HepG2 (cell line): ENCODE results near the gene HCRTR1. TPM values are rescaled to one million over a fixed set of nuclear protein-coding genes. Genes with fewer than 3 reads are reported as not detected.
A peak's percentile ranks its signal among the peaks of the same experiment; 100 is the strongest.

Source experiments
- DR1 ChIP-seq: sonication (generic); formaldehyde crosslinking; IDR thresholded peaks from 2 replicates; pipeline ENCODE4 v1.8.0; 2021; ENCODE audit warnings: mild to moderate bottlenecking, missing genetic modification reagents, inconsistent platforms
- E2F2 ChIP-seq: sonication (generic); formaldehyde crosslinking; IDR thresholded peaks from 2 replicates; pipeline ENCODE4 v1.4.0; 2020; ENCODE audit warnings: missing genetic modification reagents, borderline replicate concordance
- EZH2 ChIP-seq: conservative IDR thresholded peaks from 2 replicates; pipeline ENCODE4 v1.6.1; 2012; ENCODE audit warnings: mild to moderate bottlenecking, low read depth, low read length, moderate library complexity
- HMG20B ChIP-seq: conservative IDR thresholded peaks from 2 replicates; pipeline ENCODE4 v1.6.1; 2016; ENCODE audit warnings: missing genetic modification reagents, missing compliant biosample characterization
- KDM6A ChIP-seq: IDR thresholded peaks from 2 replicates; pipeline ENCODE4 v1.6.1; 2016; ENCODE audit warnings: low read depth
- MXI1 ChIP-seq: IDR thresholded peaks from 3 replicates; pipeline ENCODE4 v1.6.1; 2012; ENCODE audit warnings: low read depth, low read length, inconsistent platforms, borderline replicate concordance
- NCOR1 ChIP-seq: fragments of 200-600 bp; sonication (generic); IDR thresholded peaks from 2 replicates; pipeline ENCODE4 v1.7.0; 2017; ENCODE audit warnings: antibody characterized with exemption, low read length, borderline replicate concordance
- NR2C2 ChIP-seq: sonication (generic); formaldehyde crosslinking; IDR thresholded peaks from 2 replicates; pipeline ENCODE4 v1.4.0; 2020; ENCODE audit warnings: missing genetic modification reagents, mild to moderate bottlenecking, moderate library complexity, borderline replicate concordance
- PHF20 ChIP-seq: sonication (generic); formaldehyde crosslinking; IDR thresholded peaks from 2 replicates; pipeline ENCODE4 v1.5.0; 2020; ENCODE audit warnings: mild to moderate bottlenecking, missing genetic modification reagents
- PRMT3 ChIP-seq: sonication (generic); formaldehyde crosslinking; IDR thresholded peaks from 2 replicates; pipeline ENCODE4 v1.8.1; 2022; ENCODE audit warnings: low read depth, mild to moderate bottlenecking, moderate library complexity, missing genetic modification reagents, borderline replicate concordance
- SMAD1 ChIP-seq: sonication (generic); formaldehyde crosslinking; IDR thresholded peaks from 2 replicates; pipeline ENCODE4 v1.4.0; 2020; ENCODE audit warnings: missing genetic modification reagents, low read depth, mild to moderate bottlenecking, borderline replicate concordance
- SMAD9 ChIP-seq: sonication (generic); formaldehyde crosslinking; IDR thresholded peaks from 2 replicates; pipeline ENCODE4 v1.5.1; 2020; ENCODE audit warnings: mild to moderate bottlenecking, missing genetic modification reagents
- TAF15 ChIP-seq: fragments of 200-400 bp; formaldehyde crosslinking; IDR thresholded peaks from one replicate; pipeline ENCODE4 v1.6.1; 2018; ENCODE audit warnings: mild to moderate bottlenecking, low read depth, low read length; ENCODE audit not compliant: poor library complexity, severe bottlenecking
- TEF ChIP-seq: sonication (generic); formaldehyde crosslinking; IDR thresholded peaks from 2 replicates; pipeline ENCODE4 v1.5.0; 2020; ENCODE audit warnings: missing genetic modification reagents
- ZBTB1 ChIP-seq: sonication (generic); formaldehyde crosslinking; IDR thresholded peaks from 2 replicates; pipeline ENCODE4 v1.4.0; 2020; ENCODE audit warnings: missing genetic modification reagents, borderline replicate concordance
- ZBTB42 ChIP-seq: sonication (generic); formaldehyde crosslinking; IDR thresholded peaks from 2 replicates; pipeline ENCODE4 v1.5.0; 2020; ENCODE audit warnings: mild to moderate bottlenecking, missing genetic modification reagents
- ZFP41 ChIP-seq: sonication (generic); formaldehyde crosslinking; IDR thresholded peaks from 2 replicates; pipeline ENCODE4 v1.4.0; 2020; ENCODE audit warnings: mild to moderate bottlenecking, missing genetic modification reagents, borderline replicate concordance
- ZFYVE20 ChIP-seq: sonication (generic); formaldehyde crosslinking; IDR thresholded peaks from 2 replicates; pipeline ENCODE4 v1.8.0; 2023; ENCODE audit warnings: low read depth, mild to moderate bottlenecking, moderate library complexity, missing genetic modification reagents, borderline replicate concordance
- ZNF138 ChIP-seq: sonication (generic); formaldehyde crosslinking; IDR thresholded peaks from 2 replicates; pipeline ENCODE4 v1.5.0; 2020; ENCODE audit warnings: mild to moderate bottlenecking, low read depth, missing genetic modification reagents
- ZNF24 ChIP-seq: fragments of 450-650 bp; IDR thresholded peaks from 2 replicates; pipeline ENCODE4 v1.6.1; 2017; ENCODE audit warnings: antibody characterized with exemption, mild to moderate bottlenecking
- ZNF30 ChIP-seq: sonication (generic); formaldehyde crosslinking; IDR thresholded peaks from 2 replicates; pipeline ENCODE4 v1.5.0; 2020; ENCODE audit warnings: mild to moderate bottlenecking, missing genetic modification reagents
- ZNF367 ChIP-seq: sonication (generic); formaldehyde crosslinking; IDR thresholded peaks from 2 replicates; pipeline ENCODE4 v1.4.0; 2020; ENCODE audit warnings: missing genetic modification reagents, borderline replicate concordance
- ZNF546 ChIP-seq: sonication (generic); formaldehyde crosslinking; conservative IDR thresholded peaks from 2 replicates; pipeline ENCODE4 v1.8.1; 2023; ENCODE audit warnings: mild to moderate bottlenecking, missing genetic modification reagents
- ZNF672 ChIP-seq: sonication (generic); formaldehyde crosslinking; IDR thresholded peaks from 2 replicates; pipeline ENCODE4 v1.8.1; 2022; ENCODE audit warnings: missing genetic modification reagents
- ZNF724P ChIP-seq: sonication (generic); formaldehyde crosslinking; IDR thresholded peaks from 2 replicates; pipeline ENCODE4 v1.8.0; 2022; ENCODE audit warnings: missing genetic modification reagents, borderline replicate concordance
- ZNF777 ChIP-seq: sonication (generic); formaldehyde crosslinking; IDR thresholded peaks from 2 replicates; pipeline ENCODE4 v1.4.0; 2020; ENCODE audit warnings: missing genetic modification reagents
- ZNF879 ChIP-seq: sonication (generic); formaldehyde crosslinking; IDR thresholded peaks from 2 replicates; pipeline ENCODE4 v1.8.1; 2023; ENCODE audit warnings: missing genetic modification reagents
- ZSCAN22 ChIP-seq: sonication (generic); formaldehyde crosslinking; IDR thresholded peaks from 2 replicates; pipeline ENCODE4 v1.4.0; 2020; ENCODE audit warnings: mild to moderate bottlenecking, missing genetic modification reagents
- polyA plus RNA-seq, 8 experiments: library from polyadenylated mRNA; depleted of rRNA in 3 of 8; stranded (reverse) in 7 of 8; unstranded in 1 of 8; fragments of >200 nt; fragmentation: Illumina TruSeq in 4 of 8; extraction: Trizol in 4 of 8; gene quantifications; 2 replicates each; pipeline versions ENCODE4 v1.2.1 to v1.2.3, GENCODE V29; 2011 to 2016; ENCODE audit warnings: low read depth in 4 of 8, missing spikeins in 1 of 8, mixed read lengths in 1 of 8; ENCODE audit not compliant: insufficient read depth in 1 of 8
- total RNA-seq, 5 experiments: library from RNA; depleted of rRNA; stranded (reverse); fragments of >200 nt; fragmentation: Illumina TruSeq; extraction: Trizol; gene quantifications; 2 replicates each; pipeline ENCODE4 v1.2.3, GENCODE V29; 2016; ENCODE audit warnings: low read depth in 1 of 5
- TF ChIP-seq, protein P1 (sequence below): IDR thresholded peaks from 2 replicates; pipeline ENCODE4 v1.6.1; 2016; ENCODE audit warnings: control low read depth

Gene HCRTR1
- total and polyA plus RNA-seq, 2 of the 13 experiments (the other 11 are each of a cell fraction or from before 2014, with no cell fraction given), result not detected

DNA sequence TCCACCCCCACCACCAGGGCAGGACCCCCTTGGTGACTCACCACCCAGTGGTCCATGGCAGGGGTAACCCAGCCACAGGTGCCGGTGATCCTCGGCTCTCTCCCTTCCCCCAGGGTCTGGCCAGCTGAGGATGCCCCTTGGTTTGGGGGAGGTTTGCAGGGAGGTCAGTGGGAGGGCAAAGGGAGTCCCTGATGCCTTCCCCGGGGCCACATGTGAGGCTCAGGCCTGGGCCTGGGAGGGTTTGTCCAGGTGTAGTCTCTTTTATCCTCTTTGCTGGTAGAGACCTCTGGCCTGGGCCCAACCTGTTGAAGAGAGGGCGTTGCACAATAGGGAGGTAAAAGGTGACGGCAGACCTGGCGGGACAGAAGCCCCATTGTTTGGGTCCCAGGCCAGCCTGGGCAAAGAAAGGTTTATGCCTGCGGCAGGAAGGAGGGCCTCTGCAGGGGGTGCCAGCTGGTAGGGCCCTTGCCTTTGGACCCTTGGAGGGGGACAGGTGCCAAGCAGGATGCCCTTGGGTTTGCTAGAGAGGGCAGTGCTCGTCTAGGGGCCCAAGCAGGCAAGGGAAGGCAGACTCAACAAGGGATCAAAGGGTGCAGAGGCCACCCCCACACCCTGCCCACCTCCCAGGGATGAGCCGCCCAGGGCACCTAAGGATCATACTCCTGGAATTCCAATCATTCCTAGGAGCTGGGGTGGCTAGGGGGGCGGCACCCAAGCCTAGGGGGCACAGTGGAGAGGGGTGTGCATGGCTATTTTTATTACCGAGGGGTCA, 41.9 kb upstream of the HCRTR1 start (continued):
- no peak for TF ChIP-seq ZBTB1 (CRISPR knock-in tag)
- no peak for TF ChIP-seq ZSCAN22 (CRISPR knock-in tag)
- peak; percentile 49; the same call in 1 of the 3 replicates for TF ChIP-seq MXI1
- TF ChIP-seq ZFP41 (CRISPR knock-in tag), result no peak
- TF ChIP-seq SMAD9 (CRISPR knock-in tag), result no peak
- peak; percentile 60; the same call in 1 of the 2 replicates for TF ChIP-seq ZNF724P (CRISPR knock-in tag)
- TF ChIP-seq ZNF879 (CRISPR knock-in tag), result no peak
- peak; percentile 71; the same call in 1 of the 2 replicates for TF ChIP-seq NR2C2 (CRISPR knock-in tag)
- no peak; the same call in 1 of the 2 replicates for TF ChIP-seq ZBTB42 (CRISPR knock-in tag)
- peak; percentile 82; the same call in 1 of the 2 replicates for TF ChIP-seq NCOR1
- TF ChIP-seq E2F2, result no peak
- TF ChIP-seq ZNF367 (CRISPR knock-in tag), result no peak
- no peak for TF ChIP-seq TEF (CRISPR knock-in tag)
- no peak for TF ChIP-seq TAF15
- peak; percentile 78 for TF ChIP-seq KDM6A (CRISPR knock-in tag)
- no peak for TF ChIP-seq ZNF138
- TF ChIP-seq ZNF30 (CRISPR knock-in tag), result no peak
- TF ChIP-seq, protein P1, sequence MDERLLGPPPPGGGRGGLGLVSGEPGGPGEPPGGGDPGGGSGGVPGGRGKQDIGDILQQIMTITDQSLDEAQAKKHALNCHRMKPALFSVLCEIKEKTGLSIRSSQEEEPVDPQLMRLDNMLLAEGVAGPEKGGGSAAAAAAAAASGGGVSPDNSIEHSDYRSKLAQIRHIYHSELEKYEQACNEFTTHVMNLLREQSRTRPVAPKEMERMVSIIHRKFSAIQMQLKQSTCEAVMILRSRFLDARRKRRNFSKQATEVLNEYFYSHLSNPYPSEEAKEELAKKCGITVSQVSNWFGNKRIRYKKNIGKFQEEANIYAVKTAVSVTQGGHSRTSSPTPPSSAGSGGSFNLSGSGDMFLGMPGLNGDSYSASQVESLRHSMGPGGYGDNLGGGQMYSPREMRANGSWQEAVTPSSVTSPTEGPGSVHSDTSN (CRISPR knock-in tag), result no peak
- no peak for TF ChIP-seq ZNF24
- no peak for TF ChIP-seq ZFYVE20 (CRISPR knock-in tag)
- TF ChIP-seq EZH2, result no peak
- TF ChIP-seq PRMT3 (CRISPR knock-in tag), result 0 out of 2 replicates have a peak, but pooled peaks have one; percentile 9
- no peak for TF ChIP-seq ZNF672 (CRISPR knock-in tag)
- TF ChIP-seq PHF20 (CRISPR knock-in tag), result no peak
- no peak for TF ChIP-seq SMAD1 (CRISPR knock-in tag)
- no peak for TF ChIP-seq ZNF777 (CRISPR knock-in tag)
- TF ChIP-seq ZNF546 (CRISPR knock-in tag), result no peak
- TF ChIP-seq DR1 (CRISPR knock-in tag), result no peak; the same call in 1 of the 2 replicates
- TF ChIP-seq HMG20B, result peak; percentile 16; the same call in 1 of the 2 replicates
